ENCODE results near the gene ABCB11.

ABCB11 gene

DNA sequence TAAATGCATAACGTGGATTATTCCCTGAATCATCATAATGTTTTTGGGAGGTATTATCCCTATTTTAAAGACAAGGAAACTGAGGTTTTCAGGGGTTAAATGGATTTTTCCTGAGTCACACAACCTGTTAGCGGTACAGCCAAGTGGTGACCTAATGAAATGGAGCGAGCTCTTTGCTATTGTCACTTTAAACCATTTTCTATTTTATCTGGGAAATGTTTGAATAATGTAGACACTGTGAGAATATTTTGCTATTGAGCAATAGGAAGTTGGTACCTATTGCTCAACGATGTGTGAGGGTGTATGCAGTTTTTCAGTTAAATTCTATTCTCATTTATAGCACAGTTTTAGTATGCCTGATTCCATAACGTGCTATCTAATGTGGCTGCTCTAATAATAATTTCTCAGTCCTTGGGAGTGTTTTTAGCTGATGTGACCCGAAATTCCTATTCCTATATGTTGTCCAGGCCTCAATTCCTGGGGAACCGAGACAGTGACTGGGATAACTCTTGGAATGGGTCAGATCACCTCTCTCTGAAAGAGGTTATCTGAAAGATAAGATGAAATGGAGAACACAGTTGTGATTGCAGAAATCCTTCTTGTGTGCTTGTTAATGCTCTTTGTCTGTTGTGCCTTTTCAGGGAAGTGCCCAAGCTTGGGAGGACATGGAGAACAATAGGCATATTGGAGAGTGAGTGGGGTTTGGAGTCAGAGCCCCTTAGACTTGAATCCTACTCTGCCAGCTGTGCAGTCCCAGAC lies 38.4 kb downstream of the ABCB11 start:
- Histone ChIP-seq H3K9ac (no peak overlapping the region), H3K27ac (no peak overlapping the region), H3K4me2 (ENCODE audit: low read length) (no peak overlapping the region), H3K79me2 (no peaks in the 10 kb centered on the region), H3K4me3 (ENCODE audit: low read depth, low read length) (no peak overlapping the region), H3K9me3 (ENCODE audit: control insufficient read depth, low read length) (no peaks in the 10 kb centered on the region), H3K4me1 (no peaks in the 10 kb centered on the region), H3K27me3 (ENCODE audit: control insufficient read depth, insufficient read depth, low read length) (no peaks in the 10 kb centered on the region), H2AFZ (no peak overlapping the region), H3K36me3 (ENCODE audit: control insufficient read depth, insufficient read depth, low read length) (no peaks in the 10 kb centered on the region)
- TF ChIP-seq, protein P1, sequence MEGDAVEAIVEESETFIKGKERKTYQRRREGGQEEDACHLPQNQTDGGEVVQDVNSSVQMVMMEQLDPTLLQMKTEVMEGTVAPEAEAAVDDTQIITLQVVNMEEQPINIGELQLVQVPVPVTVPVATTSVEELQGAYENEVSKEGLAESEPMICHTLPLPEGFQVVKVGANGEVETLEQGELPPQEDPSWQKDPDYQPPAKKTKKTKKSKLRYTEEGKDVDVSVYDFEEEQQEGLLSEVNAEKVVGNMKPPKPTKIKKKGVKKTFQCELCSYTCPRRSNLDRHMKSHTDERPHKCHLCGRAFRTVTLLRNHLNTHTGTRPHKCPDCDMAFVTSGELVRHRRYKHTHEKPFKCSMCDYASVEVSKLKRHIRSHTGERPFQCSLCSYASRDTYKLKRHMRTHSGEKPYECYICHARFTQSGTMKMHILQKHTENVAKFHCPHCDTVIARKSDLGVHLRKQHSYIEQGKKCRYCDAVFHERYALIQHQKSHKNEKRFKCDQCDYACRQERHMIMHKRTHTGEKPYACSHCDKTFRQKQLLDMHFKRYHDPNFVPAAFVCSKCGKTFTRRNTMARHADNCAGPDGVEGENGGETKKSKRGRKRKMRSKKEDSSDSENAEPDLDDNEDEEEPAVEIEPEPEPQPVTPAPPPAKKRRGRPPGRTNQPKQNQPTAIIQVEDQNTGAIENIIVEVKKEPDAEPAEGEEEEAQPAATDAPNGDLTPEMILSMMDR (IDR thresholded peaks at IDR 0.05): no peak

DNA sequence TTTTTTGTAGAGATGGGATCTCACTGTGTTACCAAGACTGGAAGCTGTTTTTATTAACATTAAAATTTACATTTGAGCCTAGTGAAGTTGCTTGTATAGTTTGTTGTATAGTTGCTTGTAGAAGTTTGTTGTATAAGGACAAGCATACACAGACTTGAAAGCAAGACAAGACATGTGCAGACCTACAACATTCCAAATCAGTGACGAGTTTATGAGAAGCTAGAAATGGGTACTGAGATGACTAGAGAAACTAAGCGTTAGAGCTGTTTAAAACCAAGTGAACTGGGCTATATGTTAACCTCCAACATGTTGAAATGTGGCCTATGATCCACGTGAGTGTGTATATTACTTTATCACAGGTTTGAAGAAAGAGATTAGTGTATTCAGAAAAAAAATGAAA lies 39.1 kb downstream of the ABCB11 start:
- Histone ChIP-seq H3K4me1 (no peaks in the 10 kb centered on the region), H3K27me3 (ENCODE audit: control insufficient read depth, insufficient read depth, low read length) (no peaks in the 10 kb centered on the region), H3K4me3 (ENCODE audit: low read depth, low read length) (no peak overlapping the region), H3K4me2 (ENCODE audit: low read length) (no peak overlapping the region), H3K79me2 (no peaks in the 10 kb centered on the region), H3K27ac (no peak overlapping the region), H3K36me3 (ENCODE audit: control insufficient read depth, insufficient read depth, low read length) (no peaks in the 10 kb centered on the region), H2AFZ (no peak overlapping the region), H3K9ac (no peak overlapping the region), H3K9me3 (ENCODE audit: control insufficient read depth, low read length) (no peaks in the 10 kb centered on the region)
- TF ChIP-seq, protein P1 (IDR thresholded peaks at IDR 0.05): no peak

DNA sequence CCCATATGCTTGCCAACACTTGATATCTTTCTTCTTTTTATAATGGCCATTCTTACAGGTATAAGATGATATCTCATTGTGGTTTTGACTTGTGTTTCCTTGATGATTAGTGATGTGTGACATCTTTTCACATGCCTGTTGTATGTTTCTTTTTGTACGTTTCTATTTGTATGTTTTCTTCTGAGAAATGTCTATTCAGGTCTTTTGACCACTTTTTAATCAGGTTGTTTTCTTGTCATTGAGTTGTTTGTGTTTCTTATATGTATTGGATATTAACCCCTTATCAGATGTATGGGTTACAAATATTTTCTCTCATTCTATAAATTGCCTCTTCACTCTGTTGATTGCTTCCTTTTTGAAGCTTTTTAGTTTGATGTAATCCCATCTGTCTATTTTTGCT lies 42.4 kb downstream of the ABCB11 start:
- no peaks in the 10 kb centered on the region for H3K9me3 ChIP-seq (ENCODE audit: control insufficient read depth, low read length)
- H3K4me1 ChIP-seq: no peaks in the 10 kb centered on the region
- no peak overlapping the region for H3K27ac ChIP-seq
- TF ChIP-seq, protein P1 (IDR thresholded peaks at IDR 0.05): no peak
- no peaks in the 10 kb centered on the region for H3K79me2 ChIP-seq
- H3K27me3 ChIP-seq (ENCODE audit: control insufficient read depth, insufficient read depth, low read length): no peaks in the 10 kb centered on the region
- no peaks in the 10 kb centered on the region for H3K36me3 ChIP-seq (ENCODE audit: control insufficient read depth, insufficient read depth, low read length)
- H3K4me3 ChIP-seq (ENCODE audit: low read depth, low read length): no peak overlapping the region
- no peak overlapping the region for H3K9ac ChIP-seq
- no peak overlapping the region for H3K4me2 ChIP-seq (ENCODE audit: low read length)
- H2AFZ ChIP-seq: no peak overlapping the region

DNA sequence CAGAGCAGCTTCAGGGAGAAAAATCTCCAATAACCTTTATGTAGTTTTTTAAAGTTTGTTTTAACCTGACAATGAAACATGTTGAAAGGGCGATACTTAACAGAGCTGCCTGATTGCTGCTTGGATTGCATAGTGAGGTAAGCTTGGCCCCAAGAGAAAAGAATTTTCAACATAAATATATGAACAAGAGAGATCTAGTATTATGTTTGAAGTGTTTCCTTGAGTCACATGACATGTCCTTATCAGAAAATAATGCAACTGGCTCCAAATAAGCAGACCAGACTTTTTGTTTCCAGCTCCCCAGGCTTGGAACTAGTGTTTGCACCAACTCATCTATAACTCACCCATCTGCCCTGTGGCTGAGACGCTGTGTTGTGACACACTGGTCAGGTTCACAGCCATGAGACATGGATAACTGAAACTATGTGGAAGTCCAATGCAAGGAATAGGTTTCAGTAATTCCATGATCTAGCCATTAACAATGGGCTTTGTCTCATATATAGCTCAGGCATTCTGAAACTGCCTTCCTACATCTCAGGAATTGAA lies 44.7 kb downstream of the ABCB11 start:
- Histone ChIP-seq H2AFZ (no peak overlapping the region), H3K27me3 (ENCODE audit: control insufficient read depth, insufficient read depth, low read length) (no peaks in the 10 kb centered on the region), H3K4me3 (ENCODE audit: low read depth, low read length) (no peak overlapping the region), H3K9ac (no peak overlapping the region), H3K4me2 (ENCODE audit: low read length) (no peak overlapping the region), H3K36me3 (ENCODE audit: control insufficient read depth, insufficient read depth, low read length) (no peaks in the 10 kb centered on the region), H3K9me3 (ENCODE audit: control insufficient read depth, low read length) (no peaks in the 10 kb centered on the region), H3K27ac (no peak overlapping the region), H3K4me1 (no peaks in the 10 kb centered on the region), H3K79me2 (no peaks in the 10 kb centered on the region)
- TF ChIP-seq, protein P1 (IDR thresholded peaks at IDR 0.05): no peak

DNA sequence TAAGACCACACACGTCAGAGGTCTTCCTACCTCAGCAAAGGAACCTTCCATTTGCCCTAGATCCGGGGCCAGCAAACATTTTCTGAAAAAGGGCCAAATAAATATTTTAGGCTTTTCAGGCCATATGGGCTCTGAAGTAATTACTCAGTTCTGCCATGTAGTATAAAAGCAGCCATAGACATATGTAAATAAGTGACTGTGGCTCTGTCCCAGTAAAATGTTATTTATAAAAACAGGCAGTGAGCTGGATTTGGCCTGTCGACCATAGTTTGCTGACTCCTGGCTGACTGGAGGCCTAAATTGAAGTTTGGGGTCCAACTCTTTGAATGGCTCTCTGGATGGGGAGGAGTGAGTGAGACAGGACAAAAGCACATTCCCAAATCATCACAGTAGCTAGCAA lies 49.5 kb downstream of the ABCB11 start:
- H3K36me3 ChIP-seq (ENCODE audit: control insufficient read depth, insufficient read depth, low read length): no peaks in the 10 kb centered on the region
- H3K4me1 ChIP-seq: no peaks in the 10 kb centered on the region
- TF ChIP-seq, protein P1 (IDR thresholded peaks at IDR 0.05): no peak
- no peaks in the 10 kb centered on the region for H3K27me3 ChIP-seq (ENCODE audit: control insufficient read depth, insufficient read depth, low read length)
- no peak overlapping the region for H3K4me3 ChIP-seq (ENCODE audit: low read depth, low read length)
- H3K9ac ChIP-seq: no peak overlapping the region
- H3K9me3 ChIP-seq (ENCODE audit: control insufficient read depth, low read length): no peaks in the 10 kb centered on the region
- H3K27ac ChIP-seq: no peak overlapping the region
- no peak overlapping the region for H2AFZ ChIP-seq
- H3K79me2 ChIP-seq: no peaks in the 10 kb centered on the region
- no peak overlapping the region for H3K4me2 ChIP-seq (ENCODE audit: low read length)

All from parathyroid adenoma (tissue), 2 donors.